HL-60/S4 treated with retinoic acid at 250 ng/mL for 4 days and 3 days (cell line): ENCODE data around the gene ZFYVE9.
"Not testable (repeated sequence)": the region's sequence is repeated elsewhere in the genome, so short reads cannot be mapped to it uniquely, and the experiment has no call there.

Experiments
- in situ Hi-C: fragments of 300-500 bp; cut with MboI; formaldehyde crosslinking; loops from 2 replicates; pipeline ENCODE4 v1.7.0; 2022; ENCODE audit warnings: low sequenced_read_pairs

The ZFYVE9 gene

GRCh38 chr1:52150445-52150844 is 8.6 kb downstream of the ZFYVE9 start:
- in situ Hi-C loops, result not testable (repeated sequence)

GRCh38 chr1:52150946-52151345 is 9.1 kb downstream of the ZFYVE9 start:
- in situ Hi-C loops, result no loop called here

- in situ Hi-C loops, result no loop called here
Measured at GRCh38 chr1:52152572-52152971, 10.7 kb downstream of the ZFYVE9 start.

GRCh38 chr1:52153010-52153409 is 11.1 kb downstream of the ZFYVE9 start:
- in situ Hi-C loops, result no loop called here

GRCh38 chr1:52153898-52154297 is 12.0 kb downstream of the ZFYVE9 start:
- in situ Hi-C loops, result no loop called here

GRCh38 chr1:52156460-52156859 is 14.6 kb downstream of the ZFYVE9 start:
- in situ Hi-C loops, result no loop called here

- in situ Hi-C loops, result no loop called here
Measured at GRCh38 chr1:52157582-52157981, 15.7 kb downstream of the ZFYVE9 start.

- in situ Hi-C loops, result no loop called here
Measured at GRCh38 chr1:52158218-52158617, 16.3 kb downstream of the ZFYVE9 start.

GRCh38 chr1:52159033-52159789 is 17.3 kb downstream of the ZFYVE9 start:
- in situ Hi-C loops, result no loop called here

GRCh38 chr1:52162947-52163346 is 21.1 kb downstream of the ZFYVE9 start:
- in situ Hi-C loops, result no loop called here

- in situ Hi-C loops, result no loop called here
Measured at GRCh38 chr1:52164604-52165003, 22.7 kb downstream of the ZFYVE9 start.

GRCh38 chr1:52166996-52167753 is 25.3 kb downstream of the ZFYVE9 start:
- in situ Hi-C loops, result no loop called here

- in situ Hi-C loops, result no loop called here
Measured at GRCh38 chr1:52168373-52169080, 26.6 kb downstream of the ZFYVE9 start.

- in situ Hi-C loops, result not testable (repeated sequence)
Measured at GRCh38 chr1:52171149-52171548, 29.3 kb downstream of the ZFYVE9 start.

- in situ Hi-C loops, result no loop called here
Measured at GRCh38 chr1:52179073-52179472, 37.2 kb downstream of the ZFYVE9 start.

GRCh38 chr1:52180176-52180575 is 38.3 kb downstream of the ZFYVE9 start:
- in situ Hi-C loops, result no loop called here

GRCh38 chr1:52181759-52182158 is 39.9 kb downstream of the ZFYVE9 start:
- in situ Hi-C loops, result not testable (repeated sequence)

- in situ Hi-C loops, result not testable (repeated sequence)
Measured at GRCh38 chr1:52182328-52182727, 40.4 kb downstream of the ZFYVE9 start.

- in situ Hi-C loops, result no loop called here
Measured at GRCh38 chr1:52182874-52183400, 41.0 kb downstream of the ZFYVE9 start.

GRCh38 chr1:52186449-52186848 is 44.6 kb downstream of the ZFYVE9 start:
- in situ Hi-C loops, result no loop called here

GRCh38 chr1:52189898-52190480 is 48.1 kb downstream of the ZFYVE9 start:
- in situ Hi-C loops, result no loop called here
